CD4-positive, alpha-beta T cell (primary cell): ENCODE data around the gene CDRT4. TPM values are rescaled to one million over a fixed set of nuclear protein-coding genes. Genes with fewer than 3 reads are reported as not detected.

Experiments used
- ATAC-seq: fragments of 200-7000 bp; cut with Tn5 transposase; one replicate; pipeline ENCODE4 v1.10.0; 2022; ENCODE audit warnings: mild to moderate bottlenecking; ENCODE audit not compliant: poor library complexity
- CTCF ChIA-PET: fragments of 350-600 bp; sonication (Branson Sonifier 250); formaldehyde crosslinking; loops from one replicate; lab custom pipeline; 2021; ENCODE audit warnings: antibody characterized with exemption, inconsistent platforms; lab: Charles Lee
- POLR2A ChIA-PET: fragments of 350-600 bp; sonication (Branson Sonifier 250); formaldehyde crosslinking; loops from one replicate; lab custom pipeline; 2021; ENCODE audit warnings: antibody characterized with exemption, inconsistent platforms; lab: Charles Lee
- DNase-seq, 14 experiments: peaks; one replicate each; pipeline ENCODE4 v3.0.0-alpha.2; 2013 to 2020; ENCODE audit warnings: mixed read lengths in 2 of 14
- H3K27ac ChIP-seq, 2 donors: one replicate each; pipeline versions ENCODE4 v1.5.1 to v1.7.0; 2013; ENCODE audit warnings: low read length in 2 of 2, low read depth in 1 of 2, mild to moderate bottlenecking in 1 of 2
- H3K27me3 ChIP-seq, 2 experiments: 1 replicate in 1 of 2; 2 replicates in 1 of 2; pipeline versions ENCODE4 v1.6.1 to v1.7.0; 2013; ENCODE audit warnings: low read length in 2 of 2, control low read depth in 1 of 2, mild to moderate bottlenecking in 1 of 2, moderate library complexity in 1 of 2; ENCODE audit not compliant: insufficient read depth in 2 of 2, control insufficient read depth in 1 of 2
- H3K36me3 ChIP-seq: one replicate; pipeline ENCODE4 v1.6.1; 2013; ENCODE audit warnings: low read length, control low read depth; ENCODE audit not compliant: insufficient read depth
- H3K4me1 ChIP-seq: one replicate; pipeline ENCODE4 v1.6.1; 2013; ENCODE audit warnings: low read length, control low read depth; ENCODE audit not compliant: insufficient read depth
- H3K4me3 ChIP-seq: one replicate; pipeline ENCODE4 v1.5.1; 2013; ENCODE audit warnings: mild to moderate bottlenecking, low read length, moderate library complexity
- H3K9me3 ChIP-seq, 2 experiments: 1 replicate in 1 of 2; 2 replicates in 1 of 2; pipeline versions ENCODE4 v1.6.1 to v1.7.0; 2013; ENCODE audit warnings: low read length in 2 of 2, mild to moderate bottlenecking in 2 of 2, control low read depth in 1 of 2, moderate library complexity in 1 of 2; ENCODE audit not compliant: control insufficient read depth in 1 of 2, insufficient read depth in 1 of 2
- H3K27ac Mint-ChIP-seq: one replicate; pipeline ENCODE4 v1.8.0; 2020; ENCODE audit warnings: mixed read lengths
- H3K27me3 Mint-ChIP-seq: one replicate; pipeline ENCODE4 v1.8.0; 2021; ENCODE audit warnings: mixed read lengths
- H3K36me3 Mint-ChIP-seq: one replicate; pipeline ENCODE4 v1.8.0; 2021; ENCODE audit warnings: low read depth, mixed read lengths
- H3K4me1 Mint-ChIP-seq: one replicate; pipeline ENCODE4 v1.8.0; 2021; ENCODE audit warnings: low read depth, mixed read lengths
- H3K4me3 Mint-ChIP-seq: one replicate; pipeline ENCODE4 v1.8.0; 2020; ENCODE audit warnings: mild to moderate bottlenecking, mixed read lengths
- H3K9me3 Mint-ChIP-seq: one replicate; pipeline ENCODE4 v1.8.0; 2020; ENCODE audit warnings: mixed read lengths
- CTCF ChIP-seq: fragments of 200-600 bp; IDR thresholded peaks from one replicate; pipeline ENCODE4 v1.8.0; 2022; ENCODE audit warnings: antibody characterized with exemption, mild to moderate bottlenecking
- intact Hi-C, 2 experiments: fragments of 100-400 bp; cut with DNase I in 1 of 2; cut with micrococcal nuclease in 1 of 2; formaldehyde crosslinking; loops; one replicate each; pipeline versions ENCODE4 v1.15.1 to v1.9.0; 2023 to 2025; cut with DNase I, micrococcal nuclease
- total RNA-seq, 174 experiments: library from RNA in 2 of 174; stranded (reverse) in 2 of 174; gene quantifications; one replicate each; pipeline ENCODE4 v1.2.3 and lab custom pipeline; 2021 to 2026

The CDRT4 gene
- total RNA-seq, 2 experiments from 2014 or later: 0.89 to 3.3 TPM

GRCh38 chr17:15437303-15437635, 30.2 kb downstream of the CDRT4 start:
- peaks cover 17% of the 10 kb centered on the region for H3K4me1 Mint-ChIP-seq
- H3K27ac Mint-ChIP-seq: no peak overlapping the region
- Histone ChIP-seq H3K27me3 (no peaks in the 10 kb centered on the region), H3K9me3 (peaks cover 0 to 8% of the 10 kb centered on the region in 2 experiments), H3K27ac (no peak overlapping the region), H3K36me3 (peaks cover 6% of the 10 kb centered on the region), H3K4me3 (no peak overlapping the region), H3K4me1 (peaks cover 13% of the 10 kb centered on the region)
- H3K27me3 Mint-ChIP-seq: no peaks in the 10 kb centered on the region
- intact Hi-C loops: no loop called here
- ATAC-seq (no peak), DNase-seq (no peak)
- peaks cover 3% of the 10 kb centered on the region for H3K9me3 Mint-ChIP-seq
- POLR2A ChIA-PET: interaction anchor here (0.6 kb wide), 1 partner anchor 792 kb away, joined by 3 read pairs; no protein-coding TSS in a partner anchor
- CTCF ChIA-PET: no interaction called here
- TF ChIP-seq CTCF: no peak
- H3K4me3 Mint-ChIP-seq: no peak overlapping the region
- peaks cover 52% of the 10 kb centered on the region for H3K36me3 Mint-ChIP-seq

- ChIA-PET POLR2A (interaction anchor here (1.1 kb wide), 1 partner anchor 8 kb away, joined by 3 read pairs; no protein-coding TSS in a partner anchor), CTCF (no interaction called here)
- DNase-seq: peak in 8 of 14 experiments; percentile 2 to 62 (median 30)
- no peaks in the 10 kb centered on the region for H3K27me3 Mint-ChIP-seq
- H3K36me3 Mint-ChIP-seq: peaks cover 52% of the 10 kb centered on the region
- peak; percentile 37 for ATAC-seq
- peak; percentile 18 for TF ChIP-seq CTCF
- H3K4me1 ChIP-seq: peaks cover 13% of the 10 kb centered on the region
- peaks cover 6% of the 10 kb centered on the region for H3K36me3 ChIP-seq
- H3K4me3 ChIP-seq: no peak overlapping the region
- intact Hi-C loops: no loop called here
- H3K27ac Mint-ChIP-seq: no peak overlapping the region
- peaks cover 17% of the 10 kb centered on the region for H3K4me1 Mint-ChIP-seq
- H3K9me3 ChIP-seq: peaks cover 0 to 8% of the 10 kb centered on the region in 2 experiments
- peaks cover 3% of the 10 kb centered on the region for H3K9me3 Mint-ChIP-seq
- H3K27ac ChIP-seq: no peak overlapping the region
- no peaks in the 10 kb centered on the region for H3K27me3 ChIP-seq
- no peak overlapping the region for H3K4me3 Mint-ChIP-seq
Observed at GRCh38 chr17:15436473-15437302, 30.7 kb downstream of the CDRT4 start.

GRCh38 chr17:15434956-15435355, 32.5 kb downstream of the CDRT4 start:
- Histone ChIP-seq H3K27ac (no peak overlapping the region), H3K9me3 (peaks cover 0 to under 1% of the 10 kb centered on the region in 2 experiments), H3K27me3 (no peaks in the 10 kb centered on the region), H3K4me3 (no peak overlapping the region), H3K4me1 (peaks cover 13% of the 10 kb centered on the region), H3K36me3 (peaks cover under 1% of the 10 kb centered on the region)
- Mint-ChIP-seq H3K4me1 (peaks cover 17% of the 10 kb centered on the region), H3K36me3 (peaks cover 44% of the 10 kb centered on the region), H3K27ac (no peak overlapping the region), H3K4me3 (no peak overlapping the region), H3K9me3 (peaks cover 3% of the 10 kb centered on the region), H3K27me3 (no peaks in the 10 kb centered on the region)
- CTCF ChIA-PET: no interaction called here
- intact Hi-C loops: no loop called here
- TF ChIP-seq CTCF: no peak
- POLR2A ChIA-PET: no interaction called here
- no peak for ATAC-seq
- DNase-seq: no peak
